ENCODE results near the gene ZFPM1. TPM values are rescaled to one million over a fixed set of nuclear protein-coding genes. Genes with fewer than 3 reads are reported as not detected.

The ZFPM1 gene
- polyA plus RNA-seq, 1 experiment, result 0.22 TPM

DNA sequence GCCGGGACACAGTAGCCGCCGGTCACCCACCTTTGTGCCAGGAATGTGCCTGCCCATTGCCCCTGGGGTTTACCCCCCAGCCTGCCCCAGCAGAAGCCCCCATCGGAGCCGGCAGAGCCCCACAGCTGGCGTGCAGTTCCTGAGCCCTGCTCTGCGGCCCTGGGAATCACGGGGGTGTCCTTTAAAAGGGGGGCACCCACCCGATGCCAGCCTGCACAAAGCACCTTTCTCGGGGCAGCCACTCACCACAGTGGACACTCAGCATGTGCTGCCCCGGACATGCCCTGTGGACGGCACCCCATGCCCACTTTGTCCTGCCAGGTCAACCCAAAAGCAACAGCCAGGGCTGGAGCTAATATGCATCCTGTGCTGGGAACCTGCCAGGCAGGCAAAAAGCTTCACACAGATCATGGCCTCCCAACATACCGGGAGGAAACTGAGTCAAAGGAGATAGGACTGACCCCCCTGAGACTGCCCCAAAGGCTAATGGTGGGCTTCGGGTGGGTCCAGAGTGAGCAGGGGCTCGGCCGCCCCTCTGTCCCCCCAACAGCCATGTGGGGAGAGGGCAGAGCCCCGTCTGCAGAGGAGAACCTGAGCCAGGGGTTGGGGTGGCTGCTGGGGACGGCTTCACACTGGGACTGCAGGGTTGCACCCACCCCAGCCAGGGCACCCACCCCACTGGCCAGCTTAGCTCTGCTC lies 71.3 kb downstream of the ZFPM1 start:
- no peak for DNase-seq (ENCODE audit: low read depth)
- H3K27me3 ChIP-seq (ENCODE audit: control insufficient read depth, insufficient read depth, low read length), result no peaks in the 10 kb centered on the region
- peaks cover 1% of the 10 kb centered on the region for H3K36me3 ChIP-seq (ENCODE audit: control insufficient read depth, insufficient read depth, low read length)
- ChIA-PET CTCF (no interaction called here), POLR2A (no interaction called here)
- TF ChIP-seq, protein P1, sequence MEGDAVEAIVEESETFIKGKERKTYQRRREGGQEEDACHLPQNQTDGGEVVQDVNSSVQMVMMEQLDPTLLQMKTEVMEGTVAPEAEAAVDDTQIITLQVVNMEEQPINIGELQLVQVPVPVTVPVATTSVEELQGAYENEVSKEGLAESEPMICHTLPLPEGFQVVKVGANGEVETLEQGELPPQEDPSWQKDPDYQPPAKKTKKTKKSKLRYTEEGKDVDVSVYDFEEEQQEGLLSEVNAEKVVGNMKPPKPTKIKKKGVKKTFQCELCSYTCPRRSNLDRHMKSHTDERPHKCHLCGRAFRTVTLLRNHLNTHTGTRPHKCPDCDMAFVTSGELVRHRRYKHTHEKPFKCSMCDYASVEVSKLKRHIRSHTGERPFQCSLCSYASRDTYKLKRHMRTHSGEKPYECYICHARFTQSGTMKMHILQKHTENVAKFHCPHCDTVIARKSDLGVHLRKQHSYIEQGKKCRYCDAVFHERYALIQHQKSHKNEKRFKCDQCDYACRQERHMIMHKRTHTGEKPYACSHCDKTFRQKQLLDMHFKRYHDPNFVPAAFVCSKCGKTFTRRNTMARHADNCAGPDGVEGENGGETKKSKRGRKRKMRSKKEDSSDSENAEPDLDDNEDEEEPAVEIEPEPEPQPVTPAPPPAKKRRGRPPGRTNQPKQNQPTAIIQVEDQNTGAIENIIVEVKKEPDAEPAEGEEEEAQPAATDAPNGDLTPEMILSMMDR (IDR thresholded peaks at IDR 0.05; ENCODE audit: insufficient read depth, low read depth, low read length), result no peak
- H3K4me3 ChIP-seq (ENCODE audit: low read depth, low read length), result no peak overlapping the region

DNA sequence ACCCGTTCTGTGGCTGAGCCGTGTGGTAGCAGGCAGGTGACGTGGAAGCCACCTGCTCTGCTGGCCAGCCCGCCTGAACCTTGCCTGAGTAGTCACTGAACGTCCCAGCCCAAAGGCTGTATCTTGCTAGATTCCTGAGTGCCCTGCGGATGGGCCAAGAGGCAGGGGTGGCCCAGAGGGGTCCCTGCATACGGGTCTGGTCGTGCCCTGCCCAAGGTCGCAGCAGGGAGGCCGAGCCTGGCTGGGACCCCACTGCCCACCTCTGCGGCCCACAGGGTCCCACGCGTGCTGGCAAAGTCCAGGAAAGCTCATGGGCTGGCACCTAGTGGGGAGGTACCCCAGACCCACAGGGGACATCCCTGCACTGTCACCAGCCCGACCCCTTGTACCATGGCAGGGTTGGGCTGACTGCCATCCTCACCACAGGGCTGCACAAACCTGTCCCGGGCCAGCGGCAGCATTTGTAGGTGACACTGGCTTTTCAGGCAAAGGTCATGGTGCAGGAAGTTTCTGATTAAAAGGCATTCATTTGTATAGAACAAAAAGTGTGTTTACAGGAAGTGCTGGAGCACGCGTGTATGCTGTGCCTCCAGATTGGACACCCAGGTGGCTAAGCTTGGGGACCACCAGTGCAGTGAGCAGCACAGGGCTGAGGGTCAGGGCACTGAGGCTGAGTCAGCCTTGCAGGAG lies 72.0 kb downstream of the ZFPM1 start:
- ChIA-PET CTCF (no interaction called here), POLR2A (no interaction called here)
- Histone ChIP-seq H3K36me3 (ENCODE audit: control insufficient read depth, insufficient read depth, low read length) (peaks cover 4% of the 10 kb centered on the region), H3K4me3 (ENCODE audit: low read depth, low read length) (no peak overlapping the region), H3K27me3 (ENCODE audit: control insufficient read depth, insufficient read depth, low read length) (no peaks in the 10 kb centered on the region)
- DNase-seq (ENCODE audit: low read depth), result no peak
- TF ChIP-seq, protein P1 (IDR thresholded peaks at IDR 0.05; ENCODE audit: insufficient read depth, low read depth, low read length), result no peak

DNA sequence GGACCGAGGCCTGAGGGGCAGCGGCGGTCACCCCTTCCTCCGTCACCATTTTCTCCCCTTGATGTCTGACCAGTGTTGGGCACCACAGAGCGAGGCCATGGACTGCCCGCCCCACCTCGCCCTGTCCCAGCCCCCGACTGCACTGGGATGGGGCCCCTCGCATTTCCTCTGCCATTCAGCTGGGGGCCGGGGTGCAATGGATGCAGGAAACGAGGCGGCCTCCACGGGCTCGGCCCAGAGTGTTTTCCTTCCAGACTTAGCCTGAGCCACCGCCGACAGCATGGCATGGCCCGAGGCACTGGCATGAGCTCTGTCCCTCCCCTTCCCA lies 72.5 kb downstream of the ZFPM1 start:
- H3K4me3 ChIP-seq (ENCODE audit: low read depth, low read length), result no peak overlapping the region
- no peaks in the 10 kb centered on the region for H3K27me3 ChIP-seq (ENCODE audit: control insufficient read depth, insufficient read depth, low read length)
- TF ChIP-seq, protein P1 (IDR thresholded peaks at IDR 0.05; ENCODE audit: insufficient read depth, low read depth, low read length), result no peak
- ChIA-PET POLR2A (no interaction called here), CTCF (no interaction called here)
- H3K36me3 ChIP-seq (ENCODE audit: control insufficient read depth, insufficient read depth, low read length), result peaks cover 4% of the 10 kb centered on the region
- no peak for DNase-seq (ENCODE audit: low read depth)

DNA sequence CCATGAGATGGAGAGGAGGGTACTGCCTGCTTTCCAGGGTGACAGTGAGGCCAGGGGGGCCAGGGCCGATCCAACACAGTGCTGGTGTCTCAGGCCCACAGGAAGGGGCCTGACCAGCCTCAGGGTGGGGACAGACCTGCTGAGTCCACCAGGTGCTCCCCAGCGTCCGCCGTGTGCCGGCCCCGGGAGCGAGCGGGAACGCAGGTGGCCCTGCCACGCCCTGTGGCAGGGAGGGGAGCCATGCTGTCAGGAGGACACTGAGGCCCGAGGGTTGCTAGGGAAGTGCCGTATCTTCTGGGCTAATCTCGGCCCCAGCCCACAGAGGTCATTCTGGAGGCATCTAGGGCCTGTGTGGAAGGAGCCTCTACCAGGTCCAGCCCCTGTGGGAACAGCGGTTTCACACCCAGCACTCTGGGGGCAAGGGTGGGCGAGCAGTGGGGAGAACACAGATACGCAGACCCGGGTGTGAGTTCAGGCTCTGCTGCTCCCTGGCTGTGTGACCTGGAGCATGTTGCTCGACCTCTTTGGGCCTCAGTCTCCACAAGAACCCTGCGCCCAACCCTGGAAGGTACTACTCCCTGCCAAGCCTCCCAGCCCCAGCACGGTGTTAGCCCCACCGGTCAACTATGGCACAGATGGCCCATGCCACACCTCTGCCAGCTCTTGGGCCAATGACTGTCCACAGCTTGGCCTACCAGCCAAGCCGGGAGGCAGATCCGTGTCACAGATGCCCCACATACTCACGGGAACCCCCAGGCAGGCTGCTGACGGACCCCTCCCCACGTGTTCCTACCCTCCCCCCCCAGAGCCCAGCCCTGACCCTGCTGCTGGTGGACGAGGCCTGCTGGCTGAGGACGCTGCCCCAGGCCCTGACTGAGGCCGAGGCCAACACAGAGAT lies 73.2 kb downstream of the ZFPM1 start:
- TF ChIP-seq, protein P1 (IDR thresholded peaks at IDR 0.05; ENCODE audit: insufficient read depth, low read depth, low read length), result no peak
- Histone ChIP-seq H3K27me3 (ENCODE audit: control insufficient read depth, insufficient read depth, low read length) (no peaks in the 10 kb centered on the region), H3K36me3 (ENCODE audit: control insufficient read depth, insufficient read depth, low read length) (peaks cover 4% of the 10 kb centered on the region), H3K4me3 (ENCODE audit: low read depth, low read length) (no peak overlapping the region)
- POLR2A ChIA-PET, result no interaction called here
- DNase-seq (ENCODE audit: low read depth), result no peak
- CTCF ChIA-PET, result interaction anchor here (0.9 kb wide), 1 partner anchor 10 kb away, joined by 3 read pairs; no protein-coding TSS in a partner anchor

DNA sequence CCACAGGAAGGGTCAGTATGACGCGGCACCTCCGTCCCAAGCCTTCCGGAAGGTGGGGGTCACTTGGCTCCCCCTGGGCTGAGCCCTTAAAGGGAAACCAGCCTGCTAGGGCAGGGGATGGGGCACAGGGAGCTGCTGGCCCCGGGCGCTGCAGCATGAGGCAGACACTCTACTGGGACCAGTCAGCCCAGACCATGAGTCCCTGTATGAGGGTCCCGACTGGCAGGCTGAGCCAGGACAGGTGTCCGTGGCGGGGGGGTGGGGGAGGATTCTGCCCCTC lies 73.8 kb downstream of the ZFPM1 start:
- DNase-seq (ENCODE audit: low read depth), result no peak
- H3K27me3 ChIP-seq (ENCODE audit: control insufficient read depth, insufficient read depth, low read length), result no peaks in the 10 kb centered on the region
- CTCF ChIA-PET, result interaction anchor here (0.9 kb wide), 1 partner anchor 11 kb away, joined by 3 read pairs; no protein-coding TSS in a partner anchor
- TF ChIP-seq, protein P1 (IDR thresholded peaks at IDR 0.05; ENCODE audit: insufficient read depth, low read depth, low read length), result no peak
- H3K36me3 ChIP-seq (ENCODE audit: control insufficient read depth, insufficient read depth, low read length), result peaks cover 4% of the 10 kb centered on the region
- H3K4me3 ChIP-seq (ENCODE audit: low read depth, low read length), result no peak overlapping the region
- POLR2A ChIA-PET, result no interaction called here
